LoVo (cell line): ENCODE results near the gene TSC22D3.
"Not testable (repeated sequence)": the region's sequence is repeated elsewhere in the genome, so short reads cannot be mapped to it uniquely, and the experiment has no call there.

Experiments
- DNase-seq: peaks from one replicate; pipeline ENCODE4 v3.0.0-alpha.2; 2016; ENCODE audit warnings: low spot score

Gene TSC22D3

GRCh38 chrX:107775734-107776511, at the start of gene TSC22D3:
TSC22D3 (minus strand) TSS chrX:107775787; CDS start chrX:107775419, 368 bp downstream.
- DNase-seq: peak; percentile 61

GRCh38 chrX:107823456-107823855, 47.9 kb upstream of the TSC22D3 start:
- DNase-seq: no peak

GRCh38 chrX:107823042-107823441, 47.5 kb upstream of the TSC22D3 start:
- no peak for DNase-seq

- DNase-seq: no peak
These were observed 43.4 kb upstream of the TSC22D3 start for GRCh38 chrX:107818900-107819521.

GRCh38 chrX:107810053-107810452, 34.5 kb upstream of the TSC22D3 start:
- DNase-seq: not testable (repeated sequence)

- DNase-seq: no peak
These were observed 29.6 kb upstream of the TSC22D3 start for GRCh38 chrX:107805179-107805578.

- DNase-seq: no peak
These were observed 28.8 kb upstream of the TSC22D3 start for GRCh38 chrX:107804427-107804826.

GRCh38 chrX:107787827-107788226, 12.2 kb upstream of the TSC22D3 start:
- DNase-seq: no peak

GRCh38 chrX:107780525-107780924, 4.9 kb upstream of the TSC22D3 start:
- DNase-seq: no peak

GRCh38 chrX:107777536-107777832, 1.9 kb upstream of the TSC22D3 start, which contains the start of gene NCBP2L:
NCBP2L (plus strand) TSS chrX:107777733; CDS start chrX:107794221, 16,488 bp downstream.
- no peak for DNase-seq

GRCh38 chrX:107776649-107777535, 1.3 kb upstream of the TSC22D3 start:
- peak; percentile 80 for DNase-seq

GRCh38 chrX:107775000-107775733, 420 bp downstream of the TSC22D3 start:
- DNase-seq: no peak

GRCh38 chrX:107773906-107774435, 1.6 kb downstream of the TSC22D3 start:
- DNase-seq: no peak

- DNase-seq: no peak
These were observed 2.4 kb downstream of the TSC22D3 start for GRCh38 chrX:107773206-107773605.

- no peak for DNase-seq
These were observed 5.8 kb downstream of the TSC22D3 start for GRCh38 chrX:107769581-107770317.

- no peak for DNase-seq
These were observed 7.5 kb downstream of the TSC22D3 start for GRCh38 chrX:107768051-107768450.

GRCh38 chrX:107766470-107767150, 9.0 kb downstream of the TSC22D3 start:
- no peak for DNase-seq

GRCh38 chrX:107764845-107765608, 10.6 kb downstream of the TSC22D3 start:
- no peak for DNase-seq

- DNase-seq: no peak
These were observed 11.9 kb downstream of the TSC22D3 start for GRCh38 chrX:107763647-107764046.
